RWPE1 (cell line): ENCODE results near the gene VSIG8.
A peak's percentile ranks its signal among the peaks of the same experiment; 100 is the strongest.
"Not testable (repeated sequence)": the region's sequence is repeated elsewhere in the genome, so short reads cannot be mapped to it uniquely, and the experiment has no call there.

Experiments
- CTCF ChIA-PET: fragments of 350-600 bp; sonication (Branson Sonifier 250); formaldehyde crosslinking; extraction: SDS; loops from one replicate; lab custom pipeline; 2021; lab: Yijun Ruan, JAX
- POLR2A ChIA-PET: fragments of 400-600 bp; formaldehyde crosslinking; extraction: SDS; loops from one replicate; lab custom pipeline; 2020; ENCODE audit warnings: antibody characterized with exemption; ENCODE audit not compliant: low non-redundant PET; lab: Yijun Ruan, JAX
- DNase-seq: peaks from one replicate; pipeline ENCODE4 v3.0.0; 2012; ENCODE audit warnings: low spot score
- H3K27ac ChIP-seq: fragments of 450-650 bp; 2 replicates; pipeline ENCODE4 v1.5.1; 2017
- TF ChIP-seq, protein P1 (sequence below): fragments of 450-650 bp; conservative IDR thresholded peaks from 2 replicates; pipeline ENCODE4 v1.5.1; 2017; ENCODE audit warnings: low read depth, mild to moderate bottlenecking

VSIG8 gene

DNA sequence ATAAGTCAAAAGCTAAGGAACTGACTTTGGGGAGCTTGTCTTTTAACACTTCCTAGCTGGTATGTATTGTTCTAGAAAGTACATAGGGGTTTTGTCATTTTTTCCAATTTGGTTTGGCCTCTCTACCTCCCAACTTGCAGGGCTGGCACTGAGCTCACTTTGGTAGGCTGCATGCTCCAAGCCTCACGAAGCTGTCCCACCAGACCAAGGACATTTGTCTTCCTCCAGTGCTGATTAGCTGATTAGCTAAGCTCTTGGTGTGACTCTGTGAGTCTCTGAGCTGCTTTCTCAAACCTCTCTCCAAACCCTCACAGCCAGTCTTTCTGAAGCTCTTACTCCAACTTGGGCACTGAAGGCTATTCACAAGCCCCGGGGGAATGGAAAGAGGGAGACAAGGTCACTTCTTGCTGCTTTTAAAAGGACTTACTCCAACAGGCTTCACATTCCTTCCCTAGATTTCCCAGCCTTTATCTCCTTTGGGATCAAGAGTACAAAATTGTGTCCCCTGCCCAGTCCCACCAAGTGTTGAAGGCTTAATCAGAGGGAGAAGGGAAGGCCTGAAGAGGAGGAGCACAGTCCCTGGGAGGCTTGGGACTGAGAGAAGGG is 38.4 kb upstream of the VSIG8 start:
- no peak overlapping the region; the same call in 1 of the 2 replicates for H3K27ac ChIP-seq
- CTCF ChIA-PET, result interaction anchor here (0.7 to 0.9 kb wide), 2 partner anchors 45 to 103 kb away, joined by 3 to 5 read pairs; no protein-coding TSS in a partner anchor
- no peak for DNase-seq
- TF ChIP-seq, protein P1, sequence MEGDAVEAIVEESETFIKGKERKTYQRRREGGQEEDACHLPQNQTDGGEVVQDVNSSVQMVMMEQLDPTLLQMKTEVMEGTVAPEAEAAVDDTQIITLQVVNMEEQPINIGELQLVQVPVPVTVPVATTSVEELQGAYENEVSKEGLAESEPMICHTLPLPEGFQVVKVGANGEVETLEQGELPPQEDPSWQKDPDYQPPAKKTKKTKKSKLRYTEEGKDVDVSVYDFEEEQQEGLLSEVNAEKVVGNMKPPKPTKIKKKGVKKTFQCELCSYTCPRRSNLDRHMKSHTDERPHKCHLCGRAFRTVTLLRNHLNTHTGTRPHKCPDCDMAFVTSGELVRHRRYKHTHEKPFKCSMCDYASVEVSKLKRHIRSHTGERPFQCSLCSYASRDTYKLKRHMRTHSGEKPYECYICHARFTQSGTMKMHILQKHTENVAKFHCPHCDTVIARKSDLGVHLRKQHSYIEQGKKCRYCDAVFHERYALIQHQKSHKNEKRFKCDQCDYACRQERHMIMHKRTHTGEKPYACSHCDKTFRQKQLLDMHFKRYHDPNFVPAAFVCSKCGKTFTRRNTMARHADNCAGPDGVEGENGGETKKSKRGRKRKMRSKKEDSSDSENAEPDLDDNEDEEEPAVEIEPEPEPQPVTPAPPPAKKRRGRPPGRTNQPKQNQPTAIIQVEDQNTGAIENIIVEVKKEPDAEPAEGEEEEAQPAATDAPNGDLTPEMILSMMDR, result no peak
- POLR2A ChIA-PET, result no interaction called here

- TF ChIP-seq, protein P1, result no peak
- CTCF ChIA-PET, result interaction anchor here (0.6 to 0.9 kb wide), 3 partner anchors 46 to 1695 kb away, joined by 3 to 5 read pairs (median 3); no protein-coding TSS in a partner anchor
- DNase-seq, result peak; percentile 94
- POLR2A ChIA-PET, result no interaction called here
- peak within 1 kb of the TSS; percentile 60 for H3K27ac ChIP-seq
Observed at GRCh38 chr1:159900086-159900680, 37.7 kb upstream of the VSIG8 start, which contains the start of gene CFAP45. CFAP45 (minus strand) TSS chr1:159900165; CDS start chr1:159900098, 67 bp downstream.

- H3K27ac ChIP-seq, result peak overlapping the region; percentile 60
- POLR2A ChIA-PET, DNase-seq: not testable (repeated sequence)
- CTCF ChIA-PET, result interaction anchor here (0.6 kb wide), 1 partner anchor 1695 kb away, joined by 3 read pairs; no protein-coding TSS in a partner anchor
Observed at GRCh38 chr1:159899634-159900033, 37.2 kb upstream of the VSIG8 start.

DNA sequence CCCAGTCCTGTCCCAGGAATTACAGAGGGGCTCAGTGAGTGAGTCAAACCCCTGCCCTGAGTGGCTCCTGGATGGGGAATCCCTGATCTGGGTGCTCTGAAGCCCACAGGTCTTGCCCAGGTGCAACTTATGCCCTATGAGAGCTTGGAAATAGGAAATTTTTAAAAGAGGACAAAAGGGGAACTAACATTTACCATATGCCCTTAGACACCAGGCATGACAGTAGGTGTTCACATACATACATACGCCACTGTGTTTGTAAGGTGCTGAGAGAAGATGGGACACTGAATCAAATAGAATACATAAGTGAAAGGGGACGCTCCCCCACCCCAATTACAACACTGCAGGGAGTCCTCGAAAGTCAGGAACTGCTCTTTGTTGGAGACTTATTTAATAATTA is 36.1 kb upstream of the VSIG8 start:
- POLR2A ChIA-PET, result no interaction called here
- no peak for DNase-seq
- H3K27ac ChIP-seq, result no peak overlapping the region
- TF ChIP-seq, protein P1, result no peak
- CTCF ChIA-PET, result no interaction called here

GRCh38 chr1:159897962-159898361 is 35.5 kb upstream of the VSIG8 start:
- no peak overlapping the region for H3K27ac ChIP-seq
- DNase-seq, result no peak
- POLR2A ChIA-PET, result no interaction called here
- CTCF ChIA-PET, result no interaction called here
- TF ChIP-seq, protein P1, result no peak

DNA sequence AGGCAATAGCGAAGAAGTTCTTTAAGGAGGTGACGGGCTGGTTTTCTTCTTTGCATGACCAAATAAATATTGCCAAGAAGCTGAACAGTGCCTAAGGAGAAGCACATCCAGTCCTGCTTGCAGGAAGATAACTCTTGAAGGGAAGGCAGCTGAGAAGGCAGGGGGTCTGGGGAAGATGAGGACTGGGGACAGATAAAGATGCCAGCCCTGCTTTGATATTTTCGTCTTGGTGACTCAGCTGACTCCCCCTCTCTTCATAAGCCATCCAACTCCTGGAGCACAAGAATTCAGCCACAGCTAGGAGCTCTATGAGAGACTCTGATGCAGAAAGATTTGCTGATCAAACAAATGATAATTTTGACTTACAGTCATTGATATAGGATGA is 34.1 kb upstream of the VSIG8 start:
- no peak overlapping the region for H3K27ac ChIP-seq
- ChIA-PET POLR2A (no interaction called here), CTCF (interaction anchor here (1.1 kb wide), 1 partner anchor 110 kb away, joined by 3 read pairs; no protein-coding TSS in a partner anchor)
- TF ChIP-seq, protein P1, result no peak
- DNase-seq, result no peak
